K562 (cell line): ENCODE data around the gene FKRP. TPM values are rescaled to one million over a fixed set of nuclear protein-coding genes. Genes with fewer than 3 reads are reported as not detected.

Experiments used
- CBFB ChIP-seq: sonication (generic); formaldehyde crosslinking; IDR thresholded peaks from 2 replicates; pipeline ENCODE4 v1.4.0; 2020; ENCODE audit warnings: mild to moderate bottlenecking, missing genetic modification reagents
- ZNF778 ChIP-seq: fragments of 450-650 bp; formaldehyde crosslinking; IDR thresholded peaks from 2 replicates; pipeline ENCODE4 v1.4.0; 2020; ENCODE audit warnings: mild to moderate bottlenecking, moderate library complexity
- polyA plus RNA-seq, 8 experiments: library from polyadenylated mRNA; depleted of rRNA in 4 of 8; stranded (reverse) in 5 of 8; unstranded in 3 of 8; fragments of >200 nt; fragmentation: Nextera tagmentation in 2 of 8; fragmentation: Illumina TruSeq in 1 of 8; extraction: Ambion mirVana in 2 of 8; extraction: Trizol in 1 of 8; gene quantifications; 2 replicates each; pipeline versions ENCODE4 v1.2.1 to v1.2.3, GENCODE V29; 2011 to 2014; ENCODE audit warnings: inconsistent platforms in 1 of 8, missing spikeins in 1 of 8
- total RNA-seq, 7 experiments: library from RNA; depleted of rRNA in 6 of 7; stranded (reverse); fragments of >200 nt in 6 of 7; fragmentation: Illumina TruSeq in 2 of 7; extraction: Trizol in 2 of 7; gene quantifications; 2 replicates each; pipeline versions ENCODE4 v1.2.1 to v1.2.3, GENCODE V29; 2011 to 2021; ENCODE audit warnings: low replicate concordance in 1 of 7
- TF ChIP-seq, protein P1 (sequence below): fragments of 450-650 bp; IDR thresholded peaks from 2 replicates; pipeline ENCODE4 v1.6.1; 2017; ENCODE audit warnings: mild to moderate bottlenecking, moderate library complexity
- TF ChIP-seq, protein P2 (sequence below), 2 experiments: fragments of 450-650 bp in 1 of 2; sonication (generic) in 1 of 2; formaldehyde crosslinking in 1 of 2; IDR thresholded peaks; 2 replicates each; pipeline versions ENCODE4 v1.7.1 to v1.9.0; 2016 to 2022; ENCODE audit warnings: inconsistent platforms in 1 of 2, mild to moderate bottlenecking in 1 of 2, missing genetic modification reagents in 1 of 2
- TF ChIP-seq, protein P3 (sequence below): IDR thresholded peaks from 2 replicates; pipeline ENCODE4 v1.6.1; 2016; ENCODE audit warnings: missing genetic modification characterization, missing compliant biosample characterization

Gene FKRP
- total and polyA plus RNA-seq, 9 of the 15 experiments (the other 6 are each of a cell fraction or from before 2014, with no cell fraction given), result 0.68 to 16.1 (median 6.5) TPM

DNA sequence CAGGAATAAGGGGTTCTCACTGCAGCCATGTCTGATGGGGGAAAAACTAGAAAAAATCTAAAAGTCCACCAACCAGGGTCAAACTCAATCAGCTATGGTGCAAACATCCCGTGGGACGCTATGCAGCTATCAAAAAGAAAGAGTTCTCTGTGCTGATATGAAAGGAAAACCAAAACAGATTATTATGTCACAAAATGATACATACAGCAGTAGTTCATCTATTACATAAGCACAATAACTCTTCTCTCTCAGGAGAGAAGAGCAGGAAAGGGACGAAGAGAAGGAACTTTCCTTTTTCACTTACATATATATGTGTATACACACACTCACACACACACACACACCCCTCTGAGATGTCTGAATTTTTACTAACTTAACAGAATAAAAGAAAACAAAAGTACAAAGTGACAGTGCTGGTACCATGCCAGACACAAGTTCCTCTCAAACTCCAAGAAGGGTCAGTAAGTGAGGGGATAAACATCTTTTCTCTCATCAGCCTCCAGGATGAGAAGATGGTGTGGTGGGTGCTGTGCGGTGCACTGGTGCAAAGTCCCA, 2.9 kb upstream of the FKRP start (continued):
- TF ChIP-seq, protein P1, sequence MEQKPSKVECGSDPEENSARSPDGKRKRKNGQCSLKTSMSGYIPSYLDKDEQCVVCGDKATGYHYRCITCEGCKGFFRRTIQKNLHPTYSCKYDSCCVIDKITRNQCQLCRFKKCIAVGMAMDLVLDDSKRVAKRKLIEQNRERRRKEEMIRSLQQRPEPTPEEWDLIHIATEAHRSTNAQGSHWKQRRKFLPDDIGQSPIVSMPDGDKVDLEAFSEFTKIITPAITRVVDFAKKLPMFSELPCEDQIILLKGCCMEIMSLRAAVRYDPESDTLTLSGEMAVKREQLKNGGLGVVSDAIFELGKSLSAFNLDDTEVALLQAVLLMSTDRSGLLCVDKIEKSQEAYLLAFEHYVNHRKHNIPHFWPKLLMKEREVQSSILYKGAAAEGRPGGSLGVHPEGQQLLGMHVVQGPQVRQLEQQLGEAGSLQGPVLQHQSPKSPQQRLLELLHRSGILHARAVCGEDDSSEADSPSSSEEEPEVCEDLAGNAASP, result no peak
- TF ChIP-seq, protein P2, sequence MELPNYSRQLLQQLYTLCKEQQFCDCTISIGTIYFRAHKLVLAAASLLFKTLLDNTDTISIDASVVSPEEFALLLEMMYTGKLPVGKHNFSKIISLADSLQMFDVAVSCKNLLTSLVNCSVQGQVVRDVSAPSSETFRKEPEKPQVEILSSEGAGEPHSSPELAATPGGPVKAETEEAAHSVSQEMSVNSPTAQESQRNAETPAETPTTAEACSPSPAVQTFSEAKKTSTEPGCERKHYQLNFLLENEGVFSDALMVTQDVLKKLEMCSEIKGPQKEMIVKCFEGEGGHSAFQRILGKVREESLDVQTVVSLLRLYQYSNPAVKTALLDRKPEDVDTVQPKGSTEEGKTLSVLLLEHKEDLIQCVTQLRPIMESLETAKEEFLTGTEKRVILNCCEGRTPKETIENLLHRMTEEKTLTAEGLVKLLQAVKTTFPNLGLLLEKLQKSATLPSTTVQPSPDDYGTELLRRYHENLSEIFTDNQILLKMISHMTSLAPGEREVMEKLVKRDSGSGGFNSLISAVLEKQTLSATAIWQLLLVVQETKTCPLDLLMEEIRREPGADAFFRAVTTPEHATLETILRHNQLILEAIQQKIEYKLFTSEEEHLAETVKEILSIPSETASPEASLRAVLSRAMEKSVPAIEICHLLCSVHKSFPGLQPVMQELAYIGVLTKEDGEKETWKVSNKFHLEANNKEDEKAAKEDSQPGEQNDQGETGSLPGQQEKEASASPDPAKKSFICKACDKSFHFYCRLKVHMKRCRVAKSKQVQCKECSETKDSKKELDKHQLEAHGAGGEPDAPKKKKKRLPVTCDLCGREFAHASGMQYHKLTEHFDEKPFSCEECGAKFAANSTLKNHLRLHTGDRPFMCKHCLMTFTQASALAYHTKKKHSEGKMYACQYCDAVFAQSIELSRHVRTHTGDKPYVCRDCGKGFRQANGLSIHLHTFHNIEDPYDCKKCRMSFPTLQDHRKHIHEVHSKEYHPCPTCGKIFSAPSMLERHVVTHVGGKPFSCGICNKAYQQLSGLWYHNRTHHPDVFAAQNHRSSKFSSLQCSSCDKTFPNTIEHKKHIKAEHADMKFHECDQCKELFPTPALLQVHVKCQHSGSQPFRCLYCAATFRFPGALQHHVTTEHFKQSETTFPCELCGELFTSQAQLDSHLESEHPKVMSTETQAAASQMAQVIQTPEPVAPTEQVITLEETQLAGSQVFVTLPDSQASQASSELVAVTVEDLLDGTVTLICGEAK (IDR thresholded peaks at IDR 0.05), result no peak
- TF ChIP-seq, protein P2 (CRISPR knock-in tag; IDR thresholded peaks at IDR 0.05), result no peak
- TF ChIP-seq CBFB, result no peak
- TF ChIP-seq ZNF778 (CRISPR knock-in tag), result no peak
- TF ChIP-seq, protein P3, sequence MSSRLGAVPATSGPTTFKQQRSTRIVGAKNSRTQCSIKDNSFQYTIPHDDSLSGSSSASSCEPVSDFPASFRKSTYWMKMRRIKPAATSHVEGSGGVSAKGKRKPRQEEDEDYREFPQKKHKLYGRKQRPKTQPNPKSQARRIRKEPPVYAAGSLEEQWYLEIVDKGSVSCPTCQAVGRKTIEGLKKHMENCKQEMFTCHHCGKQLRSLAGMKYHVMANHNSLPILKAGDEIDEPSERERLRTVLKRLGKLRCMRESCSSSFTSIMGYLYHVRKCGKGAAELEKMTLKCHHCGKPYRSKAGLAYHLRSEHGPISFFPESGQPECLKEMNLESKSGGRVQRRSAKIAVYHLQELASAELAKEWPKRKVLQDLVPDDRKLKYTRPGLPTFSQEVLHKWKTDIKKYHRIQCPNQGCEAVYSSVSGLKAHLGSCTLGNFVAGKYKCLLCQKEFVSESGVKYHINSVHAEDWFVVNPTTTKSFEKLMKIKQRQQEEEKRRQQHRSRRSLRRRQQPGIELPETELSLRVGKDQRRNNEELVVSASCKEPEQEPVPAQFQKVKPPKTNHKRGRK (tag), result no peak
